GM18526 (cell line): ENCODE results near the gene TMOD4.

ENCODE experiments used
- POLR2A ChIP-seq: IDR thresholded peaks from 3 replicates; pipeline ENCODE4 v1.6.1; 2011; ENCODE audit not compliant: insufficient read length; ENCODE audit errors: extremely low read depth

The TMOD4 gene

DNA sequence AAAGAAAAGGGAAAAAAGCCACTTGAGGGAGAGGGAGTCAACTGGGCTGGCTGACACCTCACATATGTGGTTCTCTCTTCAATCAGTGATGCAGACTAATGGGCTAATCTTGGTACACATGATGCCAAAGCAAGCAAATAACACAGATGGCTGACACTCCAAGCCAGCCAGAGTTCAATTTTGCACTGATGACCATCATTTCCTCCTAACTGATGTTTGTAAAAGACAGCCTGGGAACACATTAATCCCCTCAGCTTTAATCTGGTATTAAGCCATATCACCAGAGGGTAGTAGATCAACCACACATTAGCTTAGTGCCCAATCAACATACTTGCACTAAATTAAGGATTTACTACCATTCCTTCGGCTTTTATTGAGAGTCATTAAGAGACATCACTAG is 11.4 kb upstream of the TMOD4 start:
- TF ChIP-seq POLR2A, result no peak

DNA sequence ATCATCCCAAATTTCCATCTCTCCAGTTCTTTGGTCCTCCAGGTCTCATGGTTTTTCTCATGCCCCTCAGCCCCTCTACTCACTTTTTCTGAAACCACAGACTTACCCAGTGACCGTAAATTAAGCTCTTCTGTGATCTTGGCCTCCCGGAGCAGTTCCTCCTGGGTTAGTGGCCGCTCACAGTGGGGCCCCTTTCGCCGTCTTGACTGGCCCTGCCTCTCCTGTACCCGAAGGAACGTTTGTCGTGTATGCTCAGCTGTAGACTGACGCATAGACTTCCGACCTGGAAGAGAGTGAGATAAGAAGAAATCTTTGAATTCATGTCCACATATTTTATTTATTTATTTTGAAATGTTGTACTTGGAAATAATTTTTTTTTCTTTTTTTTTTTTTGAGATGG is 8.4 kb upstream of the TMOD4 start:
- TF ChIP-seq POLR2A, result no peak

DNA sequence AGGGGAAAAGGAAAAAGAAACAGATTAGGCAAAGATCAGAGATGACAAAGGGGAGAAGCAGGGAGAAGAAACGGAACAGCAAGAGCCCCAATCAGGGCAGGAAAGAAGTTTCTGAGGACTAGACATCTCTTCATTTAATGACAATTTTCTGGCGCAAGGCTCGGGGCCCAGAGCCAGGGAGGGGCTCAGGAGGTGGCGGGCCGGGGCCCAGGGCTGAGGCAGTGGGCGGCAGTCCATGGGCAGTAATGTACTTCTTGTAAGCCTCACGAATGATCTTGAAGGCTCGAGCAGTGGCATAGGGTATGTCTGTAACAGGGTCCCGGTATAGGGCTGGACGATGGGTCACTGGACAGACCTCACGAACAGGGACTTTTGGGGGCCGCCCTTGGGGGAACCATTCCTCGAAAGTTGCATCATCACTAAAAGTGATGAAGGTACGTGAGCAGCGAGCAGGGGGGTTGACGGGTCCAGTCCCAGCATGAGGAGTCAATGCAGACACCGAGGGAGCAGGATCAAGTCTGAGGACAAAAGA is 799 bp upstream of the TMOD4 start:
- TF ChIP-seq POLR2A, result no peak

DNA sequence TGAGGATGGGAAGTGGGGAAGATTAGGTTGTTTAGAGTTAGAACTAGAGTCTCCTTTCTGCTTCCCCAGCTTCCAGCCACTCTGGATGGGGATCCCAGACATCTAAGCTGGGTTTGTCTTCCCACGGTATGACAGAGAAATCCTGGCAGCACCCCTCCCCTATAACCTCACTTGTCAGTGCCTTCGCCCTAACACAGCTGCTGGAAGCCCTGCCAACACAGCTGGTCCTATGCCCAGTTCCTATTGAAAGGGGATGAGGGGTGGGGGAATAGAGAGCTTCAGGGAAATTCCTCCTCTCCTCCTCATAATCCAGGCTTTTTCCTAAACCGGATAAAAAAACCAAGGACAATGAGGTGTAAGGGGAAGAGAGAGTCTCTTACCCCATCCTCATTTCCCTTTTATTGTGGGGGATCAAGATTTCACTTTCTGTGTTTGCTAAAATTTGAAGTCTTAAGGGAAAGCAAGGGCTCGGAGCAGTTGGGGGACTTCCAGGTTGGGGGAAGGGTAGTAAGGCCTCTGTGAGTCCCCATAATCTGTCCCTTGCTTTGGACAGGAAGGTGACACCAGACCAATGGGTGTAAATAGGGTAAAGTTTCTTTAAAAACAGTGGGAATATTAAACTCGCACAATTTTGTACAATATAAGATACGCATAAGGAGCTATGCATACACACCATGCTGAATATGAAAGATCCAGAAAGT is 590 bp downstream of the TMOD4 start:
- TF ChIP-seq POLR2A, result no peak

DNA sequence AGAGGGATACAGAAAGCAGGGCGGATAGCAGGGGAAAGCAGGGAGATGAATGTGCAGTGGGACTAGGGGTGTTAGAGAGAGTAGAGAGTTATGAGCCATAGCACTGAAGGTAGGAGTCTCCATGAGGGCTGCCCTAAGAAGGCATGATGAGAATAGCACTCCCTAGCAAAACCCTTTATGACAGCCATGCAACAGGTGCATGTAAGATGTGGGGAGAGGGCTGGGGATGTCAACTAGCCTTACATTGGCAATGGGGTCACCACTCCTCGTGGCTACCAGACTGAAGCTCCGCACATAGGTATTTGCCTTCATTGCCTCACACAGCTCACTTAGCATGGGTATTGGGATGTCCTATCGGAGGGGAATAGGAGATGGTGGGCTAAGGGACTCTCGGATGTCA is 4.6 kb downstream of the TMOD4 start:
- TF ChIP-seq POLR2A, result no peak

DNA sequence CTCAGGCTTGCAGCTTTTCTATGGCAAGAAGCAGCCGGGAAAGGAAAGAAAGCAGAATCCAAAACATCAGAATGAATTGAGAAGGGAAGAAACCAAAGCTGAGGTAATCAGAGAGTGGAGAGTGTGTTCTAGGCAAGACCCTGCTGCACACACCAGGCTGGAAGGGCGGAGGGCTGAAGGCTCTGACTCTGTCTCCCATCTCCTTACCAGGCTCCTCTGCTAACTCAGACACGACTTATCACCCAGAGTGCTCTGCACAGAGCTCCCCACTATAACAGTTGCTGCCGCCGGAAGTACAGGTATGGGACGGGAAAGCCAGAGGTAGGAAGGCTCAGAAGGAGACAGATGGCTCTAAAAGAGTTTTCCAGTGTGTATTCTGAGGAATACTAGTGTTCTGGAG is 8.7 kb downstream of the TMOD4 start:
- TF ChIP-seq POLR2A, result no peak

DNA sequence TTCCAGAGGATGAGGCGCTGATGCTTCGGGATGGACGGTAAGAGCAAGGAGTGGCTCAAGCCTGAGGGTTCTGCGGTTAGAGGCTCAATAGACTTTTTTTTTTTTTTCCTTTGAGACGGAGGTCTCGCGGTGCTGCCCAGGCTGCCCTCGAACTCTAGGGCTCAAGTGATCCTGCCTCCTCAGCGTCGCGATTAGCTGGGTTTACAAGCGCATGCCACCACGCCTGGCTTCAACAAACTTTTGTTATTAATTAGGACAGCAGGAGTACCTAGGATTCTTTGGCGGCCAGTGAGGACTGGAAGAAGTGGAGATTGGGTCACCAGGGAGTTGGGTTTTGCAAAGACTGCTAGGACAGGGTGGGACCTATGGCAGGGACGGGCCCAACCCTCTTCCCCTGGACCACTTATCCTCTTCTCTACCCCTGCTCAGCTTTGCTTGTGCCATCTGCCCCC is 9.2 kb downstream of the TMOD4 start:
- TF ChIP-seq POLR2A, result no peak

DNA sequence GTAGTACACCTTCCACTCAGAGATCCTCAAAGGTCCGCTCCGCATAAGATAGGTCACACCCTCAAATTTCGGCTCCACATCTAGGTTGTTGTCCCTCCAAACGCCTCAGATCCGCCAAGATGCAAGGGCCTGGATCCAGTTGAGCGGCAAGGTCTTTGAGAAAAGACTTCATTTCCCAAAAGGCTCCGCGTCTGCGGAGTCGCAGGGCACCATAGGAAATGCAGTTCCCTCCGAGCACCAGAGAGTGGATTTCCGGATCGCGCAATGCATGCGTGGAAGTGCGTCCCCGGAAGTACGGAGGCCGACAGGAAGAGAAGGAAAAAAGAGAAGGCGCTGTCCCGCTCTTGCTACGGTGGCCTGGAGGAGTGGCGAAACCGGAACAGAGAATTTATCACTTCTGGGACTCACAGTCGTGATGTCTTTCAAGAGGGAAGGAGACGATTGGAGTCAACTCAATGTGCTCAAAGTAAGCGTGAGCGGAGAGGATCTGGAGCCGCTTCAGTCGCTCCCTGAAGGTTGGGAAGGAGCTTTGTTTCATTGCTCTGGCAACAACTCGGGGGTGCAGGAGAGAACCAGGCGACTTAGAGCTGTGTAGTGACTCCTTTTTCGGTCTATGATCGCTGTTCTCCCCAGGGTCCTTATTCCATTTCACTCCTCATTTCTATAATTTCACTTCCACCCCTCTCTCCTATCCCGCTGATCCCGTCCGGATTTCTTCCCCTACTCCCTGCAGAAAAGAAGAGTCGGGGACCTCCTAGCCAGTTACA is 9.9 kb downstream of the TMOD4 start, which contains the start of the genes LYSMD1 and SCNM1:
Gene LYSMD1, minus strand, starts transcription at position 165 of the 767 bp plus-strand sequence. CDS start 644 bp downstream, outside the sequence.
Gene SCNM1, plus strand, starts transcription at position 407 of the 767 bp plus-strand sequence. Its CDS starts 9 bp downstream, at position 416.
- TF ChIP-seq POLR2A, result peak; percentile 68

DNA sequence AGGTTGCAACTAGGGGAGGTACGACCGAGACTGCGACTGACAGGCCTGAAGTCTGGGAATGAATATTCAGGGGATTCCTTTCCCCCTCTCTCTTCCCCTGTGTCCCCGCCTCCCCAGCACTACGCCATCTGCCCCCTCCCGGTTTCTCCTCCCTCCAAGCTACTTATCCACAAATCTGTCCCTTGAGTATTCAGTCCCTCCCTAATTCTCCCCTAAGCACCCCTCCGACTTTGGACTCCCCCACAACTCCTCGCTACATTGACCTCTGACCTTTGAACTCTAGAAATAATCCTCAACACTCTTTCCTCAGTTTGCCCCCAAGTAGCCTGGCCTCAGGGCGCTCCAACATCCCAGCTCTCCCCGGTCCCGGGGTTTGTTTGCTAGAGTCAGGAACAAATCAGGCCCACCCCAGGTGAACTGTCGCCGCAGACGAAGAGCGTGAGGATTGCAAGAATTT is 10.5 kb downstream of the TMOD4 start:
- TF ChIP-seq POLR2A, result no peak

DNA sequence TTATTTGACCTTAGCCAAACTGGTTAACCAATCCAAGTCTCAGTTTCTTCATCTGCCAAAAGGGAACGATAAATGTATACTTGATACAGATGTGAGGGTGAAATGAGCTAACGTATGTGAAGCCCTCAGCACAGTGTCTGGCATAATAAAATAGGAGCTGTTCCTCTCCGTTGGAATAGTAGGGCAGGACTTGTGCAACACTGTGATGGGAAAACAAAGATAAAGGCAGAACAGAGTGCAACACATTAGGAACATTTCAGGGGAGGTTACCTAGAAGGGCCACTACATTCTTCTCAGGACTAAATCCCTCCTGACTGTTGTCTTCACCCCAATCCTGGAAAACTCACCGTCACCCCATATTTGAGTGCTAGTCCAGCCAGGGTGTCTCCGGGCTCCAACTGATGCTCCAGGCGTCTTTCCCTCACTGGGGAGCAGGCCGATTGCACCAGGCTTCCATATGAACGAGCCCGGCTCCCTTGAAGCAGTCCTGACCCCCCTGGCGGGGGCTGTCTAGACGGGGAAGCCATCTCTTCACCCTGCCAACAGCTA is 11.0 kb downstream of the TMOD4 start:
- no peak for TF ChIP-seq POLR2A

DNA sequence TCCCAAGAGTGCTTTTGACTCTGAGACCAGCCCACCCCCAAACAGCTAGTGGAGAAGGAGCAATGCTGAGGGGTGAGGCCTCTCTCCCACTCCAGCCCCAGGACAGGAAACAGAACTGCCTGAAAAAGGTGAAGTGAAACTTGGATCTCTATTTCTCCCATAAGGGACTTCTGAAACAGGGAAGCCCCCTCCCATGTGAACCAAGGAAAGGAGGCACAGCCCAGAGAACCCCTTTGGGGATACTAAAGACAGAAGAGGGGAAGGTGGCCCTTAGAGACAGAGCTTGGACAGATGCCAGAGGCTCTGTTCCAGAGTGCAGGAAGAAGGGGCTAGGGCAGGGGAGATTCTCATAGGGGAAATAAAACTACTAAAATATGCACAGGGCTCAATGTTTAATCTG is 16.4 kb downstream of the TMOD4 start:
- no peak for TF ChIP-seq POLR2A

DNA sequence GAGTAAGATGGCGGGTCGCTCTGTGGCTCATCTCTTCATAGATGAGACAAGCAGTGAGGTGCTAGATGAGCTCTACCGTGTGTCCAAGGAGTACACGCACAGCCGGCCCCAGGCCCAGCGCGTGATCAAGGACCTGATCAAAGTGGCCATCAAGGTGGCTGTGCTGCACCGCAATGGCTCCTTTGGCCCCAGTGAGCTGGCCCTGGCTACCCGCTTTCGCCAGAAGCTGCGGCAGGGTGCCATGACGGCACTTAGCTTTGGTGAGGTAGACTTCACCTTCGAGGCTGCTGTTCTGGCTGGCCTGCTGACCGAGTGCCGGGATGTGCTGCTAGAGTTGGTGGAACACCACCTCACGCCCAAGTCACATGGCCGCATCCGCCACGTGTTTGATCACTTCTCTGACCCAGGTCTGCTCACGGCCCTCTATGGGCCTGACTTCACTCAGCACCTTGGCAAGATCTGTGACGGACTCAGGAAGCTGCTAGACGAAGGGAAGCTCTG is 17.0 kb downstream of the TMOD4 start:
- TF ChIP-seq POLR2A, result no peak

DNA sequence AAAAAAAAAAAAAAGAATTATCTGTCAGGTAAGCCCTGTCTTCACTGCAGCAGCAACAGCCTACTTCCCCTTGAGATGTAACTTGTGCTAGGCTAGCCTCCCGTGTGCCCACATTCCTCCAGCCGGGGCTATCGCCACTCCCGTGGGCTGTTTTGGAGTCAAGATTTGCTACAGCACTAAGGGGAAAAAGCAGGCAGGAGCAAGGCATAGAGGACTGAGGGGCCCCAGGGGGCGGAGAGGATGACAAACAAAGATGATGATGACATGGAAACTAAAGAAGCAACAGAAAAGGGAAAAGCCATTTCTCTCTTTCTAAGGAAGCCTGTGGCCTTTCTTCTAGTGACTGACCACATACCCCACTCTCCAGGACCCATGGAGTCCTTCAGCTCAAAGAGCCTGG is 17.5 kb downstream of the TMOD4 start:
- TF ChIP-seq POLR2A, result no peak

DNA sequence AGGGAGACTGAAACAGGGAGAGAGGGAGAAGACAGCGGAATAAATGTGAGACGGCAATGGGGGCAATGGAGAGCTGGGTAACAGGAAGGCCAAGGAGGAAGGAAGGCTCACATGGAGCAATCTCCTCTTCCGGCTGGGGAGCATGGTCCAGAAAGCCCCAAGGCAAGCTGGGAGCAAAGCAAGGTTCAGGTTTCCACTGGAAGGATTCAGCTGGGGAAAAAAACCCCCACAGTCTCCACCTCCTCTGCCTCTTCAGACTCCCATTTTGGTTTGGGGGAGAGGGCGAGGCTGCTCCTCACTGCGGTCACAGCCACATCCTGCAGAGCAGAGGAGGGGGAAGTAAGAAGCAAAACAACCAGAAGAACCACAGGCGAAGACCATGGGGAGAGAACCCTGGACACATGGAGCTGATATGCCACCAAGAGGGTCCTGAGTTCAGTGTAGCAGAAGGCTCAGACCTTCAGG is 18.7 kb downstream of the TMOD4 start:
- TF ChIP-seq POLR2A, result no peak

DNA sequence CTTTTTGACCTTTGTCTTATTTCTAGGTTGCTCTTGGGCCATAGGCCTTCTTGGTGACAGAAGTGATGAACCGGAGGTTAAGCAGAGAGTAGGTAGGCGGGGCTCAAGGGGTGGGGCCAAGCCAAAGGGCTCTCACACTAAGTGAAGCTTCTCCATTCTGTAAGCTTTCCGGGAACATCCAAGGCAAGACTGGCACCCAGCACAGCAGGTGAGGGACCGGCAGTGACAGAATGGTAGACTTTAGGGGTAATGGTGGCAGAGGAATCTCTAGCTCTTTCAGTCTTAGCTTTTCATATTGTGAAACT is 19.3 kb downstream of the TMOD4 start, which contains the start of gene TNFAIP8L2:
Gene TNFAIP8L2, plus strand, starts transcription at position 135 of the 305 bp plus-strand sequence. CDS start 2,049 bp downstream, outside the sequence.
- TF ChIP-seq POLR2A, result peak; percentile 27
